Measurements from ENCODE around the gene KCNC4. TPM values are rescaled to one million over a fixed set of nuclear protein-coding genes. Genes with fewer than 3 reads are reported as not detected.

KCNC4 gene
- total RNA-seq, 3 donors from 2014 or later, result 3.8 to 12.6 (median 5.2) TPM

DNA sequence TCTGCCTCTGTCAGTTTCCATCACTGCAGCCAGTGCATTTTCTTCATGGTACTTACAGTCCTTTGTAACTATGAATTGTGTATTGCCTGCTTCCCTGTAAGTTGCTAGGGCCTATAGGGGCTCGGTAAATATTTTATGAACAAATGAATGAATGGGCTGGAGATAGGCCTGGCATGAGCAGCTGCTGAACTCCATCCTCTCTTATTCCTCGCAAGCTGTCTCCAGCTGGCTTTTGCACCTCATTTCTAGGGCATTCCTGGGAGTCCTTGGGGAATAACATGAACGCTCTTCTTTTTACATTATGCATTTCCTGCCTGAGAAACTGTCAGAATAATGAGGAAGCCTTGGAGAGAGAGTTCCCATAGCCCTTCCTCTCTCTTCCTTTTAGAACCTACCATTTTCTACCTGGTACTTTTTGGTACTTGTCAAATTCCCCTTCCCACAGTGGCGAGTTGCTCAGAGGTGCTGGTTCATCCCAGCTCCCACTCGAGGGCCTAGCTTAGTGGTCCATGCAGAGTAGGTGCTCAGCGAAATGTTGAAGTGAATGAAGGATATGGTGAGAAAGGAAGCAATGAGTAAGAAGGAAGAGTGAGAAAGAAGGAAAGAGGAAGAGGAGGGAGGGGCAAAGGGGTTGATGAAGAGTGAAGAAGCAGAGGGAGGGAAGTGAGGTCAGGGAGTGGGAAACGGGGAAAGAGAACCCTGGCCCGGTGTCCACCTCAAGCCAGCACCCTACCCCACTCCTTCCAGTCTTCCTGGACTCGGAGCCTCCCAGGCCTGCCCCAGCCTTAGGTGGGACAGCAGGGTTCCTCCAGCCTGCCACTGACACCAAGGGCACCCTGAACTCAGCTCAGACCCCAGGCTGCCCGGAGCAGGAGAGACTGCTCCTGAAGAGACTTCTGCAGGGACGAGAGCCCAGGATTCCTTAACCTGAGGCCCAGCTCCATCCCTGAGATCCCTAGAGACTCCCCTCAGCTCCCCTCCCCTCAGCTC is 29.6 kb downstream of the KCNC4 start:
- no peaks in the 10 kb centered on the region for H3K36me3 ChIP-seq
- peak in 1 of 2 donors; percentile 5 for DNase-seq (ENCODE audit: low spot score in 2 of 2)
- peaks cover 0 to 7% of the 10 kb centered on the region in 2 donors for H3K4me1 ChIP-seq
- TF ChIP-seq POLR2AphosphoS5 (IDR thresholded peaks at IDR 0.05) (no peak), POLR2A (IDR thresholded peaks at IDR 0.05) (no peak)
- TF ChIP-seq, protein P1, sequence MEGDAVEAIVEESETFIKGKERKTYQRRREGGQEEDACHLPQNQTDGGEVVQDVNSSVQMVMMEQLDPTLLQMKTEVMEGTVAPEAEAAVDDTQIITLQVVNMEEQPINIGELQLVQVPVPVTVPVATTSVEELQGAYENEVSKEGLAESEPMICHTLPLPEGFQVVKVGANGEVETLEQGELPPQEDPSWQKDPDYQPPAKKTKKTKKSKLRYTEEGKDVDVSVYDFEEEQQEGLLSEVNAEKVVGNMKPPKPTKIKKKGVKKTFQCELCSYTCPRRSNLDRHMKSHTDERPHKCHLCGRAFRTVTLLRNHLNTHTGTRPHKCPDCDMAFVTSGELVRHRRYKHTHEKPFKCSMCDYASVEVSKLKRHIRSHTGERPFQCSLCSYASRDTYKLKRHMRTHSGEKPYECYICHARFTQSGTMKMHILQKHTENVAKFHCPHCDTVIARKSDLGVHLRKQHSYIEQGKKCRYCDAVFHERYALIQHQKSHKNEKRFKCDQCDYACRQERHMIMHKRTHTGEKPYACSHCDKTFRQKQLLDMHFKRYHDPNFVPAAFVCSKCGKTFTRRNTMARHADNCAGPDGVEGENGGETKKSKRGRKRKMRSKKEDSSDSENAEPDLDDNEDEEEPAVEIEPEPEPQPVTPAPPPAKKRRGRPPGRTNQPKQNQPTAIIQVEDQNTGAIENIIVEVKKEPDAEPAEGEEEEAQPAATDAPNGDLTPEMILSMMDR (IDR thresholded peaks at IDR 0.05), result no peak
- H3K4me3 ChIP-seq, result no peak overlapping the region
- no peaks in the 10 kb centered on the region for H3K27me3 ChIP-seq
- intact Hi-C loops (cut with DNase I; ENCODE audit: low total_unique reads), result no loop called here
- H3K27ac ChIP-seq, result peak overlapping the region; percentile 3 to 28
- no peaks in the 10 kb centered on the region for H3K9me3 ChIP-seq

DNA sequence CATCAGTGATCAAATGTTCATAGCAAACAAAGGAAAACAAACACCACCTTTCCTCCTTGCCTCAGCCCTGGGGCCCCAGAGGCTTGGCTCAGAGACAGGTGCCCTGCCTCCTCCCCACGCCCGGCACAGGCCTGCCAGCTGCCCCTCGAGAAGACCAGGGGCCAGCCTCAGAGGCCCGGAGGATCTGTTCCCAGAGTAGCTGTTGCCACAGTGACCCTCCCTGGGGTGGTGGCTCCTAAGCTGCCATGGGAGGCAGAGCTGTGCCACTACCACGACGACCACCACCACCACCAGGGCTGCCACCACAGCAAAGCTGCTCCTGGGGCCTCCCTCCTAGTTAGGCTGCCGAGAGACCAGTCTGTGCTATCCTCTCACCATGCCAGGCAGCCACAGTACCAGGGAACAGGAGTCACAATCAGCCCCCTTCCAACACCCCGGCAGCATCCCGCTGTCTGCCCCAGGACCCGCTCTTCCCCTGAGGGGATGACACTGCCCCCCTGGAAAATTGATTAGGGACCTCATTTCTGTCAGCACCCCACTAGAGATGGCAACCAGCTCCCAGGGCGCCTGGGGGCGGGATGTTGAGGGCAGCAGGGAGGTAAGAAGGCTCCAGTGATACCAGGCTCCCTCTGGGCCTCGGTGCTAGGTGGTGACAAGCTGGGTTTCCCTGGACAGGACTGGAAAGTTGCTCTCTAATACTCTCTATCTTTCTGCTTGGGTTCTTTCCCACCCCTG is 30.5 kb downstream of the KCNC4 start:
- TF ChIP-seq POLR2AphosphoS5 (IDR thresholded peaks at IDR 0.05) (no peak), POLR2A (IDR thresholded peaks at IDR 0.05) (no peak)
- TF ChIP-seq, protein P1 (IDR thresholded peaks at IDR 0.05), result no peak
- intact Hi-C loops (cut with DNase I; ENCODE audit: low total_unique reads), result no loop called here
- Histone ChIP-seq H3K27me3 (no peaks in the 10 kb centered on the region), H3K4me1 (peaks cover 0 to 7% of the 10 kb centered on the region in 2 donors), H3K4me3 (no peak overlapping the region), H3K36me3 (no peaks in the 10 kb centered on the region), H3K9me3 (no peaks in the 10 kb centered on the region), H3K27ac (peak overlapping the region; percentile 3 to 5)
- peak in 1 of 2 donors; percentile 58 for DNase-seq (ENCODE audit: low spot score in 2 of 2)

DNA sequence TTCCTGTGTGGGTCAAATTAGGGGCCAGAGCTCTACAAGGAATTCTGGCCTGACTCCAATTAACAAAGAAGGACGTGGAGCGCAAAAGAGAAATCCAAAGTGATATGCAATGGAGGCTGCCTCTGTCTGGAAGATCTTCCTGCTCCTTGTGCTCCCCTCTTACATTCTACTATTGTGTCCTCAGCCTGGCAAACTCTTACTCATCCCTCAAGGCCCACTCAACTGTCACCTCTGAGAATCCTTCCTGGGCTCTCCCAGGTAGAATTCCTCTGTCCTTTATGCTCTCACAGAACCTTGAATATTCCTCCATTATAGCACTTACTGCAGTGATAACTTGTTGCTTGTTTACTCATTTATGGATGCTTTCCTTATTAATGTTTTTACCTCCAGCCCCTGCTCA is 31.4 kb downstream of the KCNC4 start:
- peaks cover 0 to 7% of the 10 kb centered on the region in 2 donors for H3K4me1 ChIP-seq
- no peak overlapping the region for H3K27ac ChIP-seq
- no peaks in the 10 kb centered on the region for H3K27me3 ChIP-seq
- no peak for DNase-seq (ENCODE audit: low spot score in 2 of 2)
- H3K4me3 ChIP-seq, result no peak overlapping the region
- H3K36me3 ChIP-seq, result no peaks in the 10 kb centered on the region
- TF ChIP-seq POLR2AphosphoS5 (IDR thresholded peaks at IDR 0.05) (no peak), POLR2A (IDR thresholded peaks at IDR 0.05) (no peak)
- TF ChIP-seq, protein P1 (IDR thresholded peaks at IDR 0.05), result no peak
- intact Hi-C loops (cut with DNase I; ENCODE audit: low total_unique reads), result no loop called here
- no peaks in the 10 kb centered on the region for H3K9me3 ChIP-seq

DNA sequence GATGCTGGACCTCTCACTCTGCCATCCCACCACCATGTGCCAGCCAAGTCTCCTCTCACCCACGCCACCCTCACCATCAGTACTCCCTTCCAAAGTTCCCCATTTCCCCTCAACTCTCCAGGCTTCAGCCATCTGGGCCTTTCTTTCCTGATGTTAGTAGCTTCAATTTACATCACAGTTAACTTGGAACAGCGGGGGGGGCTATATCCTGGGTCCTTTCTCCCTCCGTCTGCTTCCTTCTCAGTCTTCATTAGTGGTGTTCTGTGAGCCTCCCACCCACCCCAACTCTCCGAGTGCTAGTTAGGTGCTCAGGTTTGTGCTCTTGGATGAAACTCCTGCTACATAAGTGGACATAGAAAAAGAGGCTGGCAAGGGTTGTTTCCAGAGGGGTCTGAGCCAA is 31.9 kb downstream of the KCNC4 start:
- TF ChIP-seq, protein P1 (IDR thresholded peaks at IDR 0.05), result no peak
- TF ChIP-seq POLR2AphosphoS5 (IDR thresholded peaks at IDR 0.05) (no peak), POLR2A (IDR thresholded peaks at IDR 0.05) (no peak)
- DNase-seq (ENCODE audit: low spot score in 2 of 2), result peak in 1 of 2 donors; percentile 22

More for the DNA sequence above, 31.9 kb downstream of the KCNC4 start:
- H3K27me3 ChIP-seq, result no peaks in the 10 kb centered on the region
- no peaks in the 10 kb centered on the region for H3K9me3 ChIP-seq
- no peaks in the 10 kb centered on the region for H3K36me3 ChIP-seq
- H3K27ac ChIP-seq, result no peak overlapping the region
- H3K4me1 ChIP-seq, result peaks cover 0 to 7% of the 10 kb centered on the region in 2 donors
- intact Hi-C loops (cut with DNase I; ENCODE audit: low total_unique reads), result no loop called here
- H3K4me3 ChIP-seq, result no peak overlapping the region
